K562 (cell line): Measurements from ENCODE around the gene SCIN. TPM values are rescaled to one million over a fixed set of nuclear protein-coding genes. Genes with fewer than 3 reads are reported as not detected.

Source experiments
- CTBP1 ChIP-seq: fragments of 450-650 bp; IDR thresholded peaks from 2 replicates; pipeline ENCODE4 v1.6.1; 2016; ENCODE audit warnings: borderline replicate concordance
- DDX20 ChIP-seq: fragments of 450-650 bp; IDR thresholded peaks from 2 replicates; pipeline ENCODE4 v1.6.1; 2016; ENCODE audit warnings: missing genetic modification characterization, low read depth, mild to moderate bottlenecking, missing compliant biosample characterization, moderate library complexity
- DMBX1 ChIP-seq: fragments of 250-450 bp; sonication (Bioruptor Pico); IDR thresholded peaks from 2 replicates; pipeline ENCODE4 v1.8.0; 2022; ENCODE audit warnings: inconsistent platforms, mild to moderate bottlenecking, moderate library complexity, borderline replicate concordance
- KLF13 ChIP-seq: fragments of 450-650 bp; IDR thresholded peaks from 2 replicates; pipeline ENCODE4 v1.6.1; 2016; ENCODE audit warnings: missing genetic modification characterization, low read depth, mild to moderate bottlenecking, missing compliant biosample characterization, moderate library complexity, borderline replicate concordance
- RBM15 ChIP-seq: fragments of 200-400 bp; formaldehyde crosslinking; IDR thresholded peaks from 2 replicates; pipeline ENCODE4 v1.6.1; 2018; ENCODE audit warnings: mild to moderate bottlenecking, low read length, moderate library complexity; ENCODE audit not compliant: insufficient read depth
- SMARCB1 ChIP-seq: IDR thresholded peaks from 2 replicates; pipeline ENCODE4 v1.6.1; 2011; ENCODE audit warnings: improper control_type of control experiment, low read depth; ENCODE audit not compliant: insufficient read length
- TRIM28 ChIP-seq: fragments of 450-650 bp; IDR thresholded peaks from 2 replicates; pipeline ENCODE4 v1.6.1; 2017
- ZSCAN32 ChIP-seq: fragments of 450-650 bp; formaldehyde crosslinking; IDR thresholded peaks from 2 replicates; pipeline ENCODE4 v1.4.0; 2020; ENCODE audit warnings: mild to moderate bottlenecking, moderate library complexity
- polyA plus RNA-seq, 8 experiments: library from polyadenylated mRNA; depleted of rRNA in 4 of 8; stranded (reverse) in 5 of 8; unstranded in 3 of 8; fragments of >200 nt; fragmentation: Nextera tagmentation in 2 of 8; fragmentation: Illumina TruSeq in 1 of 8; extraction: Ambion mirVana in 2 of 8; extraction: Trizol in 1 of 8; gene quantifications; 2 replicates each; pipeline versions ENCODE4 v1.2.1 to v1.2.3, GENCODE V29; 2011 to 2014; ENCODE audit warnings: inconsistent platforms in 1 of 8, missing spikeins in 1 of 8
- total RNA-seq, 7 experiments: library from RNA; depleted of rRNA in 6 of 7; stranded (reverse); fragments of >200 nt in 6 of 7; fragmentation: Illumina TruSeq in 2 of 7; extraction: Trizol in 2 of 7; gene quantifications; 2 replicates each; pipeline versions ENCODE4 v1.2.1 to v1.2.3, GENCODE V29; 2011 to 2021; ENCODE audit warnings: low replicate concordance in 1 of 7
- TF ChIP-seq, protein P1 (sequence below): fragments of 450-650 bp; IDR thresholded peaks from 2 replicates; pipeline ENCODE4 v1.6.1; 2016; ENCODE audit warnings: borderline replicate concordance
- TF ChIP-seq, protein P2 (sequence below): fragments of 450-650 bp; IDR thresholded peaks from 2 replicates; pipeline ENCODE4 v1.6.1; 2016; ENCODE audit warnings: mild to moderate bottlenecking
- TF ChIP-seq, protein P3 (sequence below): fragments of 450-650 bp; IDR thresholded peaks from 2 replicates; pipeline ENCODE4 v1.6.1; 2018; ENCODE audit warnings: mild to moderate bottlenecking, low read depth; ENCODE audit not compliant: partially characterized antibody
- TF ChIP-seq, protein P4 (sequence below): fragments of 450-650 bp; IDR thresholded peaks from 2 replicates; pipeline ENCODE4 v1.6.1; 2016; ENCODE audit warnings: antibody characterized with exemption
- TF ChIP-seq, protein P5 (sequence below): sonication (generic); IDR thresholded peaks from 2 replicates; pipeline ENCODE4 v1.6.1; 2016
- TF ChIP-seq, protein P6 (sequence below): sonication (generic); formaldehyde crosslinking; IDR thresholded peaks from 2 replicates; pipeline ENCODE4 v1.8.0; 2022; ENCODE audit warnings: mild to moderate bottlenecking, low read depth, missing genetic modification reagents

Gene SCIN
- total and polyA plus RNA-seq, 9 of the 15 experiments (the other 6 are each of a cell fraction or from before 2014, with no cell fraction given), result 0.67 to 18.2 (median 10.6) TPM

DNA sequence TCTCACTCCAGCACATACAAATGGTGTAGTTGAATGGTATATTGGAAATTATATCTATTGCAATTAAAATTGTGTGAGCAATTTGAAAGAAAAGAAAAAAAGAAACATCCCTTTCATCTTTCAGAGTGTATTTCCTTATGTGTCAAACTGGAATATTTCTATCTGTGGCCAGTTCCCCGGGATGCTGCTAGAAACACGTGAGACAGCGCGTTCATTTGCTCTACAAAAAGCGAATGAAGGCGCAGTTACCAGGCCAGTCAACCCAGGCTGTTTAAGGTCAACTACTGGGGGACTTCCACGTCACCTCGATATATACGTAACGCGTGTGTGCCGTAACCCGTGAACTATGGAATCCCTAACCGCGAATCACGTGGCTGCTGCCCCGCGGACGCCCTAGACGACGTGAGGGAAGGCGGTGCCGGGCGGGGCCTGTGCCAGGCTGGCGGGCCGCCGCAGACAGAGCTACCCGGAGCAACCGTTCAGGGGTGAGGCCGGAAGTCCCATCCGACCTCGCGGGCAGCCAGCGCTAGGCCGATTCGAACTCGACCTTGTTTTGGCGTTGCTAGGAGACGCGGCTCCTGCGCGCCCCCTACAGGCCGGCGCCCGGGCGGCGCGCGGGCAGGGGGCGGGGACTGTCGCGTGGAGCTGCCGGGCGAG, 115.8 kb downstream of the SCIN start (continued):
- TF ChIP-seq, protein P1, sequence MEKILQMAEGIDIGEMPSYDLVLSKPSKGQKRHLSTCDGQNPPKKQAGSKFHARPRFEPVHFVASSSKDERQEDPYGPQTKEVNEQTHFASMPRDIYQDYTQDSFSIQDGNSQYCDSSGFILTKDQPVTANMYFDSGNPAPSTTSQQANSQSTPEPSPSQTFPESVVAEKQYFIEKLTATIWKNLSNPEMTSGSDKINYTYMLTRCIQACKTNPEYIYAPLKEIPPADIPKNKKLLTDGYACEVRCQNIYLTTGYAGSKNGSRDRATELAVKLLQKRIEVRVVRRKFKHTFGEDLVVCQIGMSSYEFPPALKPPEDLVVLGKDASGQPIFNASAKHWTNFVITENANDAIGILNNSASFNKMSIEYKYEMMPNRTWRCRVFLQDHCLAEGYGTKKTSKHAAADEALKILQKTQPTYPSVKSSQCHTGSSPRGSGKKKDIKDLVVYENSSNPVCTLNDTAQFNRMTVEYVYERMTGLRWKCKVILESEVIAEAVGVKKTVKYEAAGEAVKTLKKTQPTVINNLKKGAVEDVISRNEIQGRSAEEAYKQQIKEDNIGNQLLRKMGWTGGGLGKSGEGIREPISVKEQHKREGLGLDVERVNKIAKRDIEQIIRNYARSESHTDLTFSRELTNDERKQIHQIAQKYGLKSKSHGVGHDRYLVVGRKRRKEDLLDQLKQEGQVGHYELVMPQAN, result no peak
- TF ChIP-seq CTBP1 (peak; percentile 71), ZSCAN32 (CRISPR knock-in tag) (no peak), KLF13 (tag) (peak; percentile 94; the same call in 1 of the 2 replicates), TRIM28 (no peak), DDX20 (tag) (no peak), DMBX1 (CRISPR knock-in tag) (peak; percentile 57), SMARCB1 (no peak), RBM15 (no peak)
- TF ChIP-seq, protein P2, sequence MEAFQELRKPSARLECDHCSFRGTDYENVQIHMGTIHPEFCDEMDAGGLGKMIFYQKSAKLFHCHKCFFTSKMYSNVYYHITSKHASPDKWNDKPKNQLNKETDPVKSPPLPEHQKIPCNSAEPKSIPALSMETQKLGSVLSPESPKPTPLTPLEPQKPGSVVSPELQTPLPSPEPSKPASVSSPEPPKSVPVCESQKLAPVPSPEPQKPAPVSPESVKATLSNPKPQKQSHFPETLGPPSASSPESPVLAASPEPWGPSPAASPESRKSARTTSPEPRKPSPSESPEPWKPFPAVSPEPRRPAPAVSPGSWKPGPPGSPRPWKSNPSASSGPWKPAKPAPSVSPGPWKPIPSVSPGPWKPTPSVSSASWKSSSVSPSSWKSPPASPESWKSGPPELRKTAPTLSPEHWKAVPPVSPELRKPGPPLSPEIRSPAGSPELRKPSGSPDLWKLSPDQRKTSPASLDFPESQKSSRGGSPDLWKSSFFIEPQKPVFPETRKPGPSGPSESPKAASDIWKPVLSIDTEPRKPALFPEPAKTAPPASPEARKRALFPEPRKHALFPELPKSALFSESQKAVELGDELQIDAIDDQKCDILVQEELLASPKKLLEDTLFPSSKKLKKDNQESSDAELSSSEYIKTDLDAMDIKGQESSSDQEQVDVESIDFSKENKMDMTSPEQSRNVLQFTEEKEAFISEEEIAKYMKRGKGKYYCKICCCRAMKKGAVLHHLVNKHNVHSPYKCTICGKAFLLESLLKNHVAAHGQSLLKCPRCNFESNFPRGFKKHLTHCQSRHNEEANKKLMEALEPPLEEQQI, result peak; percentile 100
- TF ChIP-seq, protein P3, sequence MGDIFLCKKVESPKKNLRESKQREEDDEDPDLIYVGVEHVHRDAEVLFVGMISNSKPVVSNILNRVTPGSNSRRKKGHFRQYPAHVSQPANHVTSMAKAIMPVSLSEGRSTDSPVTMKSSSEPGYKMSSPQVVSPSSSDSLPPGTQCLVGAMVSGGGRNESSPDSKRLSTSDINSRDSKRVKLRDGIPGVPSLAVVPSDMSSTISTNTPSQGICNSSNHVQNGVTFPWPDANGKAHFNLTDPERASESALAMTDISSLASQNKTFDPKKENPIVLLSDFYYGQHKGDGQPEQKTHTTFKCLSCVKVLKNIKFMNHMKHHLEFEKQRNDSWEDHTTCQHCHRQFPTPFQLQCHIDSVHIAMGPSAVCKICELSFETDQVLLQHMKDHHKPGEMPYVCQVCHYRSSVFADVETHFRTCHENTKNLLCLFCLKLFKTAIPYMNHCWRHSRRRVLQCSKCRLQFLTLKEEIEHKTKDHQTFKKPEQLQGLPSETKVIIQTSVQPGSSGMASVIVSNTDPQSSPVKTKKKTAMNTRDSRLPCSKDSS, result no peak
- TF ChIP-seq, protein P4, sequence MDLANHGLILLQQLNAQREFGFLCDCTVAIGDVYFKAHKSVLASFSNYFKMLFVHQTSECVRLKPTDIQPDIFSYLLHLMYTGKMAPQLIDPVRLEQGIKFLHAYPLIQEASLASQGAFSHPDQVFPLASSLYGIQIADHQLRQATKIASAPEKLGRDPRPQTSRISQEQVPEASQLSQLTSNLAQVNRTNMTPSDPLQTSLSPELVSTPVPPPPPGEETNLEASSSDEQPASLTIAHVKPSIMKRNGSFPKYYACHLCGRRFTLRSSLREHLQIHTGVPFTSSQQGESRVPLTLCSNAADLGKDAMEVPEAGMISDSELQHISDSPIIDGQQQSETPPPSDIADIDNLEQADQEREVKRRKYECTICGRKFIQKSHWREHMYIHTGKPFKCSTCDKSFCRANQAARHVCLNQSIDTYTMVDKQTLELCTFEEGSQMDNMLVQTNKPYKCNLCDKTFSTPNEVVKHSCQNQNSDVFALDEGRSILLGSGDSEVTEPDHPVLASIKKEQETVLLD, result peak; percentile 40; the same call in 1 of the 2 replicates
- TF ChIP-seq, protein P5, sequence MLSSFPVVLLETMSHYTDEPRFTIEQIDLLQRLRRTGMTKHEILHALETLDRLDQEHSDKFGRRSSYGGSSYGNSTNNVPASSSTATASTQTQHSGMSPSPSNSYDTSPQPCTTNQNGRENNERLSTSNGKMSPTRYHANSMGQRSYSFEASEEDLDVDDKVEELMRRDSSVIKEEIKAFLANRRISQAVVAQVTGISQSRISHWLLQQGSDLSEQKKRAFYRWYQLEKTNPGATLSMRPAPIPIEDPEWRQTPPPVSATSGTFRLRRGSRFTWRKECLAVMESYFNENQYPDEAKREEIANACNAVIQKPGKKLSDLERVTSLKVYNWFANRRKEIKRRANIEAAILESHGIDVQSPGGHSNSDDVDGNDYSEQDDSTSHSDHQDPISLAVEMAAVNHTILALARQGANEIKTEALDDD, result peak; percentile 80; the same call in 1 of the 2 replicates
- TF ChIP-seq, protein P6, sequence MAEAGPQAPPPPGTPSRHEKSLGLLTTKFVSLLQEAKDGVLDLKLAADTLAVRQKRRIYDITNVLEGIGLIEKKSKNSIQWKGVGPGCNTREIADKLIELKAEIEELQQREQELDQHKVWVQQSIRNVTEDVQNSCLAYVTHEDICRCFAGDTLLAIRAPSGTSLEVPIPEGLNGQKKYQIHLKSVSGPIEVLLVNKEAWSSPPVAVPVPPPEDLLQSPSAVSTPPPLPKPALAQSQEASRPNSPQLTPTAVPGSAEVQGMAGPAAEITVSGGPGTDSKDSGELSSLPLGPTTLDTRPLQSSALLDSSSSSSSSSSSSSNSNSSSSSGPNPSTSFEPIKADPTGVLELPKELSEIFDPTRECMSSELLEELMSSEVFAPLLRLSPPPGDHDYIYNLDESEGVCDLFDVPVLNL (CRISPR knock-in tag), result peak; percentile 83
